Tibial nerve (tissue), 4 donors: ENCODE data around the gene PTCHD1. TPM values are rescaled to one million over a fixed set of nuclear protein-coding genes. Genes with fewer than 3 reads are reported as not detected.

Experiments used
- DNase-seq, 2 donors: peaks; one replicate each; pipeline ENCODE4 v3.0.0-alpha.2; 2019; ENCODE audit warnings: low spot score in 2 of 2
- H3K27ac ChIP-seq, 4 donors: fragments of 200-600 bp; sonication (generic) in 3 of 4; one replicate each; pipeline ENCODE4 v1.5.1; 2017 to 2019; ENCODE audit warnings: mild to moderate bottlenecking in 1 of 4
- H3K27me3 ChIP-seq, 2 donors: fragments of 200-600 bp; sonication (generic) in 1 of 2; one replicate each; pipeline versions ENCODE4 v1.5.1 to v1.6.0; 2017 to 2019
- H3K36me3 ChIP-seq, 3 donors: fragments of 200-600 bp; sonication (generic); one replicate each; pipeline ENCODE4 v1.5.1; 2018 to 2019
- H3K4me1 ChIP-seq, 4 donors: fragments of 200-600 bp; sonication (generic) in 3 of 4; one replicate each; pipeline ENCODE4 v1.5.1; 2017 to 2019
- H3K4me3 ChIP-seq, 4 donors: fragments of 200-600 bp; sonication (generic) in 3 of 4; one replicate each; pipeline ENCODE4 v1.5.1; 2017 to 2019; ENCODE audit warnings: mild to moderate bottlenecking in 1 of 4, moderate library complexity in 1 of 4
- H3K9me3 ChIP-seq, 4 donors: fragments of 200-600 bp; sonication (generic) in 3 of 4; one replicate each; pipeline ENCODE4 v1.5.1; 2017 to 2019
- EP300 ChIP-seq, 2 donors: sonication (generic); formaldehyde crosslinking; IDR thresholded peaks; one replicate each; pipeline ENCODE4 v1.6.1; 2017; ENCODE audit warnings: antibody characterized with exemption in 2 of 2, mild to moderate bottlenecking in 1 of 2
- POLR2A ChIP-seq, 2 donors: fragments of 450-650 bp; IDR thresholded peaks; one replicate each; pipeline ENCODE4 v1.6.1; 2017; ENCODE audit warnings: antibody characterized with exemption in 2 of 2, mild to moderate bottlenecking in 2 of 2, moderate library complexity in 2 of 2
- WGBS, 2 donors: methylation state at CpG; one replicate each; pipeline ENCODE4 v1.1.5; 2018; 5-methylcytosine and 5-hydroxymethylcytosine counted together
- total RNA-seq, 4 donors: library from RNA; depleted of rRNA; stranded (reverse); fragments of >200 nt; gene quantifications; one replicate each; pipeline ENCODE4 v1.1.0, GENCODE V29; 2016
- TF ChIP-seq, protein P1 (sequence below), 5 experiments: fragments of 200-600 bp in 3 of 5; fragments of 450-650 bp in 2 of 5; sonication (generic) in 3 of 5; IDR thresholded peaks; one replicate each; pipeline ENCODE4 v1.5.1; 2016 to 2019; ENCODE audit warnings: antibody characterized with exemption in 5 of 5, mild to moderate bottlenecking in 3 of 5, moderate library complexity in 2 of 5

The PTCHD1 gene
- total RNA-seq, 4 donors from 2014 or later: under 0.01 to 0.59 (median under 0.01) TPM; not detected in 1

DNA sequence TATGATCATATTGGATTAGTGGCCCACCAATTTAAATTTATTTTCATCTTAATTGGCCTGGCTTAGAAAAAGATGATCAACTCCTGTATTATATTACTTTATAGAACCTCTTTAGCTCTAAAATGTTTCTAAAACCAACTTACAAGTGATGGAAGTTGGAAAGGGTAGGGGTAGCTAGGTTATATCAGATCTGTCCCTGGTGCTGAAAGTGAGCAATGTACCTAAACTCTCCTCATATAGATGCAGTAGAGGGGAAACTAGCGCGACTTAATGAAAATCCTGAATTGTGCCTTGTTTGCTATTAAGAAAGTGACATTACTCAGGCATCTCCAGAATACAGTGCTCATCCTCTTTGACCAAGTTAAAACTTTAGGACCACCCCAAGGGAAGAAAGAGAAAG lies 7.5 kb upstream of the PTCHD1 start:
- Histone ChIP-seq H3K9me3 (no peaks in the 10 kb centered on the region), H3K27me3 (peaks cover 0 to 21% of the 10 kb centered on the region in 2 donors), H3K4me1 (peaks cover 0 to 5% (median 0%) of the 10 kb centered on the region in 4 donors), H3K4me3 (no peak overlapping the region), H3K36me3 (no peaks in the 10 kb centered on the region), H3K27ac (no peak overlapping the region)
- WGBS, 2 donors: 62 to 67% methylated on average over 2 of the region's 2 CpGs
- no peak for TF ChIP-seq EP300 (IDR thresholded peaks at IDR 0.05)
- TF ChIP-seq, protein P1, sequence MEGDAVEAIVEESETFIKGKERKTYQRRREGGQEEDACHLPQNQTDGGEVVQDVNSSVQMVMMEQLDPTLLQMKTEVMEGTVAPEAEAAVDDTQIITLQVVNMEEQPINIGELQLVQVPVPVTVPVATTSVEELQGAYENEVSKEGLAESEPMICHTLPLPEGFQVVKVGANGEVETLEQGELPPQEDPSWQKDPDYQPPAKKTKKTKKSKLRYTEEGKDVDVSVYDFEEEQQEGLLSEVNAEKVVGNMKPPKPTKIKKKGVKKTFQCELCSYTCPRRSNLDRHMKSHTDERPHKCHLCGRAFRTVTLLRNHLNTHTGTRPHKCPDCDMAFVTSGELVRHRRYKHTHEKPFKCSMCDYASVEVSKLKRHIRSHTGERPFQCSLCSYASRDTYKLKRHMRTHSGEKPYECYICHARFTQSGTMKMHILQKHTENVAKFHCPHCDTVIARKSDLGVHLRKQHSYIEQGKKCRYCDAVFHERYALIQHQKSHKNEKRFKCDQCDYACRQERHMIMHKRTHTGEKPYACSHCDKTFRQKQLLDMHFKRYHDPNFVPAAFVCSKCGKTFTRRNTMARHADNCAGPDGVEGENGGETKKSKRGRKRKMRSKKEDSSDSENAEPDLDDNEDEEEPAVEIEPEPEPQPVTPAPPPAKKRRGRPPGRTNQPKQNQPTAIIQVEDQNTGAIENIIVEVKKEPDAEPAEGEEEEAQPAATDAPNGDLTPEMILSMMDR (IDR thresholded peaks at IDR 0.05): no peak
- TF ChIP-seq POLR2A (IDR thresholded peaks at IDR 0.05): no peak
- DNase-seq: no peak

DNA sequence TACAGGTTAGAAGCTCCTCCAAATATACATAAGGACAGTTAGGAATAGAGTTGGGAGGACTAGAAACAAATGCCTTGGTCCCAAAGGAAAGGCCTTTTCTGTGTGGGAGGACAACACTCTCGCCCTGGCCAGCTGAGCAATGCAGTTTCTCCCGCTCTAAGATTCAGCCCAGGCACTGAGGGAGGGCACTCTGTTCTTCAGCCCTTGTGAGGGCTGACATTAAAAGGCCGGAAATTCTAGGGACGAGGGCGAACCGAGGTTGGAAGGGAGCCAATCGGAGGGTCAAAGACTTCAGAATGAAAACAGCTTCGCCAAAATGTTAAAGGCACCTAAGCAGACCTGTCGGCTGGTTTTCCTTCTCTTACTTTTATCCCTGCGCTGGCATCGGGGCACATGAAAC lies 2.9 kb upstream of the PTCHD1 start:
- Histone ChIP-seq H3K4me1 (peaks cover 0 to 33% (median 3%) of the 10 kb centered on the region in 4 donors), H3K27ac (no peak overlapping the region), H3K4me3 (peak overlapping the region in 1 of 4 donors; percentile 43), H3K36me3 (no peaks in the 10 kb centered on the region), H3K9me3 (no peaks in the 10 kb centered on the region), H3K27me3 (peaks cover 0 to 61% of the 10 kb centered on the region in 2 donors)
- no peak for DNase-seq
- WGBS, 2 donors: 8 to 34% methylated on average over 11 of the region's 11 CpGs
- TF ChIP-seq EP300 (IDR thresholded peaks at IDR 0.05) (no peak), POLR2A (IDR thresholded peaks at IDR 0.05) (no peak)
- TF ChIP-seq, protein P1 (IDR thresholded peaks at IDR 0.05): no peak

DNA sequence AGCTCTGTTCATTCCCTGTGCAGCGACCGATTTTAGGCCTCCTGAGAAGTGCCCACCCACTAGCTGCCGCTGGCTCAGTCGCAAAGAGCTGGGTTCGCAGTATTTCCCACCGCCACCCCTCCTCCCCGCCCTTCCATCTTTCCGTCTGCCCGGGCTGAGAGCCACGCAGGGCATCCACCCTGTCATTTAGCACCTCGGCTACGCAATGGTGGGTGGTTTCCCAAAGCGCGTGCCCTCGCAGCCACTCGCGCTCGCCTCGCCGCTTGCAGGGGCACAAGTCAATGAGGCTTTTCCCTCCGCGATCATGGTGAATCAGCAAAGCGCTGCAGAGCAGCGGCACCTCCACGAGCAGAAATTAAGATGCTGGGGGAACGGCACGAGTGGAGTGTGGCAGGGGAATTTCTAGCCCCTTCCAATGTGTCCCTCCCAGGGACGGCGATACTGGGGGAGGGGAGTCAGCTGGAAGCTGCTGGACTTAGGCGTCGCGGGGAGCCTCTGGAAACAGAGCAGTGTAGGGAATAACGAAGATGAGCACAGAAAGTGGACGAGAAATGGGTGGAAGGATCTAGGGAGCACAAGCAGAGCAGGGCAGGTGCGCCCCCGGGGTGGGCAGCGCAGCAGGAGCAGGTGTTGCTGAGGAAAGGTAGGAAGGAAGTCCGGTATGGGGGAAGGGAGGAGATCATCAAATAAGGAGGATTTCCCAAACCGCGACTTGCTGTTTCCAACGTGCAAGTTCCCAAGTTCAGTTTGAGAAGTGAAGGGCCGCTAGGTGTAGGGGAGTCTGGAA lies 2.4 kb upstream of the PTCHD1 start:
- no peak for DNase-seq
- Histone ChIP-seq H3K4me1 (peaks cover 0 to 33% (median 3%) of the 10 kb centered on the region in 4 donors), H3K27me3 (peaks cover 0 to 63% of the 10 kb centered on the region in 2 donors), H3K4me3 (peak overlapping the region in 2 of 4 donors; percentile 18 to 43), H3K9me3 (no peaks in the 10 kb centered on the region), H3K36me3 (no peaks in the 10 kb centered on the region), H3K27ac (no peak overlapping the region)
- TF ChIP-seq, protein P1 (IDR thresholded peaks at IDR 0.05): no peak
- no peak for TF ChIP-seq POLR2A (IDR thresholded peaks at IDR 0.05)
- no peak for TF ChIP-seq EP300 (IDR thresholded peaks at IDR 0.05)
- 1 to 23% methylated on average over 14 to 42 of the region's 42 CpGs for WGBS, 2 donors

DNA sequence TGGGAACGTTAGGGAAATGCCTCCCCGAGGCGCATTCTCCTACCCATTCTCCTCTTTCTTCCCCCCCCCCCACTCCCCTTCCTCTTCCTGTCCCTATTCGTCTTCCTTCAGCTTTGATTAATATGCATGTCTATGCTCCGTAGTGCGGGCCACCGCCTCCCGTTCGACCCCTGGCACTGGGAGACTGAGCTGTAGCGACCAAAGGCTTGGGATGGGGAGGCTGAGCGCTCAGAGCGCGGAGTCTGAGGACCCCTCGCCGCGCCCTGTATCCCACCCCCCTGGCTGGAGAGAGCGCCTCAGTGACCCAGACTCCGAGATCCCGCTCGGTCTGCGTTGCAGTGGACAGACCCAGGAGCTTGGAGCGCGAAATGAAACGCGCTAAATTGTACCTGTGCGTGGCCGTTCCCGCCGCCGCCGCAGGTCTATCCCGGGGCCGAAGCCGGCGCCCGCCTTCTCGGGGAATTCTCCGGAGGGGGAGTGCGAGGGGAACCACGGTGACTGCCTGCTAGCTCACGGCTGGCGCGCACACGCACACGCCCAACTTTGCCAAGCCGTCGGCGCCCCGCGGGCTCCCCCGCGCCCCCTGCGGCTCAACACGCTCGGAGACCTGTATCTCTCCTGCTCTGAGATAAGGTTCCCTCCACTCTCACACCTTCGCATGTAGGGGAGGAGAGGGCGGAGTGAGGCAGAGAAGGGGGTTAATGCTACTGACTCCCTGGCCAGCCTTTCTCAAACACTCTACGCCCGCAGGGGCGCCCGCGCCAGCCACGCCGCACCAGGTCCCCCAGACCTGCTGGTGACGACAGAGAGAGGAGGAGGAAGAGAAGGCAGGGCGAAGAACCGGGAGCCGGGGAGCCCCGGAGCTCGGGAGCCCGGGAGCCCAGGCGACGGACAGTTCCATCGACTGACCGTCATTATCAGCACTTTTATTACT lies 1.5 kb upstream of the PTCHD1 start:
- Histone ChIP-seq H3K36me3 (no peaks in the 10 kb centered on the region), H3K27me3 (peaks cover 0 to 71% of the 10 kb centered on the region in 2 donors), H3K4me1 (peaks cover 0 to 33% (median 3%) of the 10 kb centered on the region in 4 donors), H3K9me3 (no peaks in the 10 kb centered on the region), H3K4me3 (peak overlapping the region in 1 of 4 donors; percentile 43), H3K27ac (no peak overlapping the region)
- 0 to 44% methylated on average over 10 to 74 of the region's 75 CpGs for WGBS, 2 donors
- TF ChIP-seq EP300 (IDR thresholded peaks at IDR 0.05): no peak
- TF ChIP-seq, protein P1 (IDR thresholded peaks at IDR 0.05): no peak
- TF ChIP-seq POLR2A (IDR thresholded peaks at IDR 0.05): no peak
- no peak for DNase-seq
